GM18951 (cell line): ENCODE results near the gene SCN4B.

Experiments
- POLR2A ChIP-seq: IDR thresholded peaks from 4 replicates; pipeline ENCODE4 v1.6.1; 2011; ENCODE audit warnings: mild to moderate bottlenecking; ENCODE audit not compliant: insufficient read length, insufficient read depth; ENCODE audit errors: extremely low read depth
- in situ Hi-C: fragments of 300-500 bp; cut with MboI; formaldehyde crosslinking; loops from one replicate; pipeline ENCODE4 v1.12.0; 2022; ENCODE audit warnings: low sequenced_read_pairs, mixed read lengths, inconsistent platforms; ENCODE audit not compliant: unreplicated experiment

The SCN4B gene

GRCh38 chr11:118139578-118139977 is 13.0 kb downstream of the SCN4B start:
- no peak for TF ChIP-seq POLR2A
- in situ Hi-C loops, result no loop called here

GRCh38 chr11:118138839-118139420 is 13.7 kb downstream of the SCN4B start:
- no peak for TF ChIP-seq POLR2A
- in situ Hi-C loops, result no loop called here

GRCh38 chr11:118136801-118137200 is 15.8 kb downstream of the SCN4B start:
- in situ Hi-C loops, result no loop called here
- TF ChIP-seq POLR2A, result no peak

- in situ Hi-C loops, result no loop called here
- no peak for TF ChIP-seq POLR2A
Observed at GRCh38 chr11:118136341-118136740, 16.3 kb downstream of the SCN4B start.

- no peak for TF ChIP-seq POLR2A
Observed at GRCh38 chr11:118135796-118136165, 16.8 kb downstream of the SCN4B start.

GRCh38 chr11:118135051-118135795 is 17.4 kb downstream of the SCN4B start:
- no peak for TF ChIP-seq POLR2A
- in situ Hi-C loops, result no loop called here

More at GRCh38 chr11:118135796-118136165, 16.8 kb downstream of the SCN4B start:
- in situ Hi-C loops, result no loop called here

GRCh38 chr11:118133816-118134215 is 18.8 kb downstream of the SCN4B start:
- in situ Hi-C loops, result no loop called here

GRCh38 chr11:118132385-118133151 is 20.1 kb downstream of the SCN4B start:
- in situ Hi-C loops, result no loop called here
- no peak for TF ChIP-seq POLR2A

More at GRCh38 chr11:118133816-118134215, 18.8 kb downstream of the SCN4B start:
- TF ChIP-seq POLR2A, result no peak

GRCh38 chr11:118129471-118130172 is 23.0 kb downstream of the SCN4B start:
- no peak for TF ChIP-seq POLR2A
- in situ Hi-C loops, result no loop called here

GRCh38 chr11:118128721-118129470 is 23.7 kb downstream of the SCN4B start:
- no peak for TF ChIP-seq POLR2A
- in situ Hi-C loops, result no loop called here

GRCh38 chr11:118128310-118128709 is 24.3 kb downstream of the SCN4B start:
- no peak for TF ChIP-seq POLR2A
- in situ Hi-C loops, result no loop called here

- TF ChIP-seq POLR2A, result no peak
- in situ Hi-C loops, result no loop called here
Observed at GRCh38 chr11:118126082-118126838, 26.4 kb downstream of the SCN4B start.
